NCI-H1436 treated with DMSO at 0.1 percent for 48 hours (cell line): ENCODE results near the gene LSM11.

ENCODE experiments used
- DNase-seq: peaks from one replicate; lab custom pipeline; 2025; lab: John Stamatoyannopoulos, UW

Gene LSM11

DNA sequence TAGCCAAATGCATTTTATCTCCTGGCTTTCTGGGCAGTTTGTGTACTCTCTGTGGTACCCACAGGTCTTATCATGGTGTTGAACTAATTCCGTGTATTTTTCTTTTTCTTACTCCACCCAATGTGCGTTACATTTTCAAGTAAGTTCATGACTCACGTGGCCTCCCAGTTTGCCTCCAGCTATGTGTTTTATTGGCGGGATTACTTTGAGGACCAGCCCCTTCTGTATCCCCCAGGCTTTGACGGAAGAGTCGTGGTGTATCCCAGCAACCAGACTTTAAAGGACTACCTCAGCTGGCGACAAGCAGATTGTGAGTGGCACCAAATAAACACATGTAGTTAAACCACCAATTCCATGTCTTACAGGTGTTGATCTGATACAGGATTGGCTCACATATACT, 9.1 kb upstream of the LSM11 start:
- DNase-seq, result no peak

DNA sequence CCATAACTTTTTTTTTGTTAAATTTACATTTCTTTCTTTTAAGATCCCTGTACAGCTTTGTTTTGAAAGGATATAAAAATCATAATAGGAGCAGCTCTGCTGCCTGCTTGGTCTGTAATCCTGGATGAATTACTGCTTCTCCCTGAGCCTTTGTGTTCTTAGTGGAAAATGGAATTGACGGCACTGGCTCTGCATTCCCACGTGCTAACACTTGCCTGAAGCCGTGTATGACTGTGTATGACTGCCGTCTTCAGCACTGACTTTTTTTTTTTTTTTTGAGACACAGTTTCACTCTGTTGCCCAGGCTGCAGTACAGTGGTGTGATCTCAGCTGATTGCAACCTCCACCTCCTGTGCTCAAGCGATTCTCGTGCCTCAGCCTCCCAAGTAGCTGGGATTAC, 7.5 kb upstream of the LSM11 start:
- DNase-seq, result no peak

- no peak for DNase-seq
Measured at GRCh38 chr5:157739388-157740228, 3.9 kb upstream of the LSM11 start.

GRCh38 chr5:157740229-157740610, 3.3 kb upstream of the LSM11 start:
- DNase-seq, result no peak

DNA sequence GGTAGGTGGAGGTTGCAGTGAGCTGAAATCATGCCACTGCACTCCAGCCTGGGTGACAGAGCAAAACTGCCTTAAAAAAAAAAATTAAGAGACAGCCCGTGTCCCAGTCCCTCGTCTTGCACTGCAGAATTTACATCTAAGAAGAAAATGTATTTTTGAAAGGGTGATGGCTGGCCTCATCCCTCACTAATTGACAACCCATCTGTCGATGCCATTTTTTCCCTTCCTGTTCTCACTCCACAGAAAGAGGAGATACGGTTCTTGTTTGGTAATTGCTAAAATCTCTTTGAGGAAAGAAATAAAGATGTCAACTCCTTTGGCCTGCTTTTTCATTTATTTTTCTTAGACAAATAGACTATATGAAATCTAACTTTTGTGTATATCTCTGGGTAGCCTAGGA, 2.4 kb upstream of the LSM11 start:
- DNase-seq, result no peak

DNA sequence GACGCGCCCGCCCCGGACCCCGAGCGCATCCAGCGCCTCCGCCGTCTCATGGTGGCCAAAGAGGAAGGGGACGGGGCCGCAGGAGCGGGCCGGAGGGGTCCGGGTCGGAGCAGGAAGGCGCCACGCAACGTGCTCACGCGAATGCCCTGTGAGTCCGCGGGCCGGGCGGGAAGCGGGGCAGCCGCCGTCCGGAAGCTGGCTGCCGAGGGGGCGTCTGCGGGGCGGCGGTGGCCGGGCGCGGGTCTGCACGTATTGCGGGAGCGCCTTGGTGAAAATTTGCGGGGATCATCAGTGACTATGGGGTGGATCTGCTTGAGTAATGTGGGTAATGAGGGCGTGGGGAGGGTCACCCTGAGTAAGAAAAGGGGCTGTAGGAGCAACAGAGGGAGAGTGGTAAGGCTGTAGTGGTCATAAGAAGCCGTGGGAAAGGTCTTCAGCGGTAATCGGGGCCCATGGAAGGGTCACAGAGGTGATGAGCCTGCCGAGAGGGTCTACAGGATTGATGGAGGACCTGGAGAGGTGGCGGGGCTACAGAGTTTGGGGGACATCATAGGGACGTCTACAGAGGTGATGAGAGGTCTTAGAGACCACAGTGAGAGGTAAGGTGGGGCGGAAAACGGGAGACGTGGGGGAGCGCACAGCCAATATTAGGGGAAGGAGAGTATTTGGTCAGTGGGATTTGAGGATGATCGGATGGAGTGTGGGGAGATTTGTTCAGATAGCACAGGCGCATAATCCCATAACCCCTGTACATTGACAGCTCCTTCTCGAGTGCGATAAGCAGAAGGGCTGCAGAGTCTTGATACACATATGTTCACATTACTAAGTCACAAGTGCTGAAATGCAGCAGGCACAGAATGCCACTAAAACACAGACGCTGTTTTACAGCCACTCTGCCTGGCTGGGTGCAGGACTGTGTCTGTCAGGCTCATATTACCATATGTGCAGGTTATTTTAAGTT, 819 bp downstream of the LSM11 start:
- no peak for DNase-seq

DNA sequence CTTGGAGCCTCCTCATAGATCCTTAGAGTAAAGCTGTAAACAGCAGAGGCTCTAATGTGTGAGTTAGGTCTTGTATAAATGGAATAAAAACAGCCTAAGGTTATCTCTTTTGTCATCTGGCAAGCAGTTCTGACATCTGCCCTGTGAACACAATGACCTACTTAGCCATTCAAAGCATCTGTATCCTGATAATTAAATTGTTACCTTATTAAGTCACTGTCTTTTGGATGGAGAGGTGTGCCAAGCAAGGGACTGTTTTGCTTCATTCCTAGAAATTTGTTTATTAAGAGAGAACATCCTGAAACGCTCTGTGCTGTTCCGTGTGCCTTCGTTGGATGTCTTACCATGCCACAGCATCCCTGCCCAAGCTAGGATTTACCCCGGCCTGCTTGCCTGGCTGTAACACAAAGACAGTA, 1.5 kb downstream of the LSM11 start:
- no peak for DNase-seq

DNA sequence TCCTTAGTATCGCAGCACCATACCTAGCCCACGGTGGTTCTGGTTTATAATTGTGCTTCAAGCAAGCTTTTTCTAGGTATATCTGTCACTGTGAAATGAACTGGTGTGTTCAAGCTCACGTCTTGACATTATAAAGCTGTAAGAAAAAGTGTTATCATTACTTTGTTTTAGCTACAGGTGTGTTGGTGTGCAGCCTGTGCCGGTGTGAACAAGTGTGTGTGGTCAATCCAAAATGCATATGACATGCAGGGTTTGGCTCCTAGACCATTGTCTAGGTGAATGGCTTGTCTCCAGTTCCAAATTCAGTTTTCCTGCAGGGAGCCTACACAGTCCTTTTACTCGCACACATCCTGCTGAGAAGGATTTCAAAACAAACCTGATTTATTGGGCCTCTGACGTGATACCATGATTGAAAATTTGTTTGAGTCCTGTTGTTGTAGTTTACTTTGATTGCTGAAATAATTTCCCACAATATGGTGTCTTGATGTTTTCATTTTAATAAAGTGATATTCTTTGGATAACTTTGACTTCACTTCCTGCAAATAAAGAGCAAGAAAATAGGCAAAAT, 3.7 kb downstream of the LSM11 start:
- no peak for DNase-seq

- no peak for DNase-seq
Measured at GRCh38 chr5:157747766-157748700, 4.5 kb downstream of the LSM11 start.

DNA sequence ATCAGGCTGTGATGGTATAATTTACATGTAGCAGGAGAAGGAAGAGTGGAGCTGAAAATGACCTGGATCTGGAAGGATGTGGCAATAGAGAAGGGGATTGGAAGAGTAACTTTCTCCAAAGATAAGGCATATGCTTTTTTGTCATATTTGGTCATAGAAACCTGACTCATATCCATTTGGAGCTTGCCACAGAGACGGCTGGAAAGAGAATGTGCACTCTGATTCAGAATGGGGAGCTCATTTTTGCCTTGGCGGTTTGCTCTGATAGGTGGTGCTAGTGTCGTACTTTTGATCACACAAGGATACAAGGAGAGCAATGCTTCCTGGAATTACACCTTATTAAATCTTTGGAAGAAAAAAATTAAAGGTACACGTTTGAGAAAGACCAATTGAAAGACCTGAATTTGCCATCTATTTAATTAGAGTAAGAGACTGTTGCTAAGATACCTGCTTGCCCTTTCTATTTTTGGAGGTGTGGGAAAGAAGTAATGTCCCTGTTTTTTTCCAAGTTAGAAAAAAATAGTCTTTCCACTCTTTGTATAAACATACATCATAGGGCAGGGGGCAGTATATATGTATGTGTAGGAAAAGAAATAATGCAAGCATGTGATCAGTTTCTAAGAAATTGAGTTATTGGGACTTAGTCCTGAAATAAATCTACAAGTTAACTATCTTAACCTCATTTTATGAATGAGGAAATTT, 5.4 kb downstream of the LSM11 start:
- DNase-seq, result no peak

GRCh38 chr5:157749462-157749799, 5.9 kb downstream of the LSM11 start:
- no peak for DNase-seq

DNA sequence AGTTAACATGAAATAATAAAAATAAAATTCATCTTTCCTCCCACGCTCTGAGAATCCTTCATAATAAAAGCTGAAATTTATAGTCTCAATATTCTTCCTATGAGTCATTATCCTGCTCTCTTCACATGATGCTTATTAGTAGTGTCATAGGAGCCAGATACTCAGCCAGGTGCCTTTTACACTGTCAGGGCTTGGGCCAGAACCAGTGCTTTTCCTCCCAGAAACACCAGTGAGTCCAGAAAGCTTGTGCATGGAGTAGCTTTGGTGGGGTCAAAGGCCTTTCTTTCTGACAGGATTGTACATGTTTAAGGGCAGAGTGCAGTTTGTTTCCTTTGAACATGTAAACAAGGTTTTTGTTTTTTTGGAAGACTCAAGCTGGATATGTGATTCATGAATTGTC, 6.8 kb downstream of the LSM11 start:
- no peak for DNase-seq

DNA sequence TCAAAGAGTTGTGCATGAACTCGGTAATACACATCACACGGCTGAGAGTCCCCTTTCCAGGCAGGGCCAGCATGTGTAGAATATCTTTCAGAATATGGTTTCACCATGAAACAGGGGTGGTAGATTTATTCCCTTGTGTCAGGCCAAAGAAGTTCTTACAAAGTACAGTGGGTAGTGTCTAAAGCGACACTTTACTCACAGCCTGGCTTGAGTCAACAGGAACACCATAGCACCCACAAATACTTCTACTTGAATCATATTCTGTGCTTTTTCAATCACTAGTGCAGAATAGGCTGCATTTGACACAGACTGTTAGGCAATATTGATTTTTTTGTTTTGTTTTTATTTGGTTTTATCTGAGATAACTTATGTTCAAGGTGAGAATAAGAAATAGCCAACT, 12.6 kb downstream of the LSM11 start:
- no peak for DNase-seq

- no peak for DNase-seq
Measured at GRCh38 chr5:157758706-157759105, 15.2 kb downstream of the LSM11 start.

- peak; percentile 35 for DNase-seq
Measured at GRCh38 chr5:157761690-157762621, 18.4 kb downstream of the LSM11 start.

- DNase-seq, result no peak
Measured at GRCh38 chr5:157764531-157764930, 21.0 kb downstream of the LSM11 start.

DNA sequence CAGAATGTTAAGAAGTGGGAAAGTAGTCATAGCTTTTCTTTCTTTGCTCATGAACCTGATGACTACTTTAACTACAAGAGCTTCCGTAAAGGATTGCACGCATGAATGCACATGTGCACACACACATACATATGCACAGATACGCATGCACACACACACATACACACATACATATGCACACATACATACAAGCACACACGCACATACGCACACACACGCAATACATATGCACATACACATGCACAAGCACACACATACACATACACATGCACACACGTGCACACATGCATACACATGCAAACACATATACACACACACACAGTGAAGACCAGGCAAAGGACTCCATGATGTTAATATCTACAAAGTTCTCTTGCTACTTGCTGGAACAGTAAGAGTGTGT, 22.9 kb downstream of the LSM11 start:
- DNase-seq, result no peak

- no peak for DNase-seq
Measured at GRCh38 chr5:157766902-157767301, 23.4 kb downstream of the LSM11 start.

DNA sequence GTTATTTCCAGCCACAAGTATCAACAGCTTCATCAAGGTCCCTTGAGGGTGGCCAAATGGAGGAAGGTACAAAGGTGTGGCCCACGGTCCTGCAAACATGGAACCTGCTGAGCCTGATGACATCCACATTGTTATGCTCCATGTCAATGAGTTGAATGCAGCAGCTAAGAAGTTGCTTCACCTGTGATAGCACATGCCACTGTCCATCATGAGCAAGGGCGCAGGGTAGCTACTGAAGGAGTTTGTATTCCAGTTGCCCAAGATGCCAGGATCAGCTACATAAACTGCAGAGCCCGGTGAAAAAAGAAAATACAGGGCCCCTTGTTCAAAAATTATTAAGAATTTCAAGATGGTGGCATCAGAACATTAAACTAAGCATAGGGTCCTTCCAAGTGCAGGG, 24.2 kb downstream of the LSM11 start:
- DNase-seq, result no peak

DNA sequence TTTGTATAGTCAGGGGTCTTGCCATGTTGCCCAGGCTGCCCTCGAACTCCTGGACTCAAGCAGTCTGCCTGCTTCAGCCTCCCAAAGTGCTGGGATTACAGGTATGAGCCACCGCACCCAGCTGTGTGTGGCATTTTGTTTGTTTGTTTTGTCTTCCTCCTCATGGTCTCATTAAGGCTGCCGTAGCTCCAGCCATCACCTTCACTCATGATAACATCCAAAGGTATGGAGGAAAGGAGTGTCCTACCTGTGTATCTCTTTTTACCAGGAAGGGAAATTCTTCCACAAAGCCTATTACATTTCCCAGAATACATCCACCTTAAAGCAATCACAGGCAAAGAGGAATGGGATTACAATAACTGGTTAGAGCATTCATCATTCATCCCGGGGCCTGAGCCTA, 27.2 kb downstream of the LSM11 start:
- DNase-seq, result no peak
